Measurements from ENCODE around the gene P2RY6.

Gene P2RY6

GRCh38 chr11:73331138-73331916 is 59.2 kb downstream of the P2RY6 start:
- no peak overlapping the region for H3K4me3 ChIP-seq (ENCODE audit: low read length in 2 of 2)
- peak; percentile 87 for DNase-seq (ENCODE audit: low spot score)

GRCh38 chr11:73333173-73333572 is 61.0 kb downstream of the P2RY6 start:
- H3K4me1 ChIP-seq (ENCODE audit: control insufficient read depth in 2 of 2, insufficient read depth in 1 of 2, low read depth in 1 of 2, low read length in 2 of 2) = peaks cover 61 to 66% of the 10 kb centered on the region in 2 donors
- H3K36me3 ChIP-seq (replicated peaks in 1 of 2; ENCODE audit: control insufficient read depth in 2 of 2, insufficient read depth in 2 of 2, low read length in 2 of 2) = peaks cover 7 to 10% of the 10 kb centered on the region in 2 donors
- no peak overlapping the region for H3K4me3 ChIP-seq (ENCODE audit: low read length in 2 of 2)
- H3K9me3 ChIP-seq (replicated peaks in 1 of 2; ENCODE audit: control insufficient read depth in 2 of 2, insufficient read depth in 1 of 2, low read depth in 1 of 2, low read length in 2 of 2) = no peaks in the 10 kb centered on the region
- H2AK5ac ChIP-seq (ENCODE audit: low read depth, low read length) = peak overlapping the region; percentile 50
- H4K8ac ChIP-seq (ENCODE audit: low read depth, low read length) = no peak overlapping the region
- H3K4ac ChIP-seq (ENCODE audit: low read length) = no peak overlapping the region
- peaks cover 8% of the 10 kb centered on the region for H3K79me1 ChIP-seq (ENCODE audit: low read depth, low read length)
- H3K23ac ChIP-seq (ENCODE audit: low read depth, low read length, poor library complexity) = peak overlapping the region; percentile 1
- peak overlapping the region; percentile 11 for H3K18ac ChIP-seq (ENCODE audit: low read length)
- peak overlapping the region; percentile 42 for H2BK15ac ChIP-seq (ENCODE audit: low read length)
- peak overlapping the region; percentile 2 for H3K14ac ChIP-seq (ENCODE audit: low read length)
- no peak overlapping the region for H2AFZ ChIP-seq (ENCODE audit: low read length)
- DNase-seq (ENCODE audit: low spot score) = no peak
- no peak overlapping the region for H2BK5ac ChIP-seq (ENCODE audit: low read length)
- H2BK120ac ChIP-seq (ENCODE audit: low read depth, low read length) = peak overlapping the region; percentile 56
- H3K9ac ChIP-seq (ENCODE audit: low read depth, low read length, poor library complexity) = no peak overlapping the region
- peak overlapping the region; percentile 64 for H4K91ac ChIP-seq (ENCODE audit: low read depth, low read length, poor library complexity)
- peak overlapping the region; percentile 43 for H3K27ac ChIP-seq (replicated peaks; ENCODE audit: low read length)
- peak overlapping the region; percentile 8 for H2BK12ac ChIP-seq (ENCODE audit: low read length)
- H3K4me2 ChIP-seq (ENCODE audit: insufficient read depth, low read length, poor library complexity, severe bottlenecking) = no peak overlapping the region
- no CpG with 5 or more reads among the region's 11 CpGs for WGBS, 2 donors (ENCODE audit: extremely low coverage in 2 of 2, insufficient read length in 2 of 2, insufficient replicate concordance in 1 of 2)
- no peaks in the 10 kb centered on the region for H3K27me3 ChIP-seq (ENCODE audit: control insufficient read depth in 3 of 3, insufficient read depth in 3 of 3, low read depth in 1 of 3, low read length in 3 of 3)

More at GRCh38 chr11:73331138-73331916, 59.2 kb downstream of the P2RY6 start:
- Histone ChIP-seq H2AK5ac (ENCODE audit: low read depth, low read length) (peak overlapping the region; percentile 93), H2BK12ac (ENCODE audit: low read length) (peak overlapping the region; percentile 85), H4K91ac (ENCODE audit: low read depth, low read length, poor library complexity) (peak overlapping the region; percentile 94), H2BK5ac (ENCODE audit: low read length) (peak overlapping the region; percentile 97), H2BK120ac (ENCODE audit: low read depth, low read length) (peak overlapping the region; percentile 75), H3K27ac (replicated peaks; ENCODE audit: low read length) (peak overlapping the region; percentile 86), H3K4me1 (ENCODE audit: control insufficient read depth in 2 of 2, insufficient read depth in 1 of 2, low read depth in 1 of 2, low read length in 2 of 2) (peaks cover 66 to 69% of the 10 kb centered on the region in 2 donors), H2BK15ac (ENCODE audit: low read length) (peak overlapping the region; percentile 65), H3K23ac (ENCODE audit: low read depth, low read length, poor library complexity) (no peak overlapping the region), H3K9ac (ENCODE audit: low read depth, low read length, poor library complexity) (peak overlapping the region; percentile 0), H3K4me2 (ENCODE audit: insufficient read depth, low read length, poor library complexity, severe bottlenecking) (peak overlapping the region; percentile 37), H3K18ac (ENCODE audit: low read length) (peak overlapping the region; percentile 95), H4K8ac (ENCODE audit: low read depth, low read length) (no peak overlapping the region), H2AFZ (ENCODE audit: low read length) (no peak overlapping the region), H3K9me3 (replicated peaks in 1 of 2; ENCODE audit: control insufficient read depth in 2 of 2, insufficient read depth in 1 of 2, low read depth in 1 of 2, low read length in 2 of 2) (no peaks in the 10 kb centered on the region), H3K4ac (ENCODE audit: low read length) (no peak overlapping the region), H3K36me3 (replicated peaks in 1 of 2; ENCODE audit: control insufficient read depth in 2 of 2, insufficient read depth in 2 of 2, low read length in 2 of 2) (peaks cover 4 to 18% of the 10 kb centered on the region in 2 donors), H3K79me1 (ENCODE audit: low read depth, low read length) (peaks cover 7% of the 10 kb centered on the region), H3K14ac (ENCODE audit: low read length) (no peak overlapping the region), H3K27me3 (ENCODE audit: control insufficient read depth in 3 of 3, insufficient read depth in 3 of 3, low read depth in 1 of 3, low read length in 3 of 3) (no peaks in the 10 kb centered on the region)
- no CpG with 5 or more reads among the region's 4 CpGs for WGBS, 2 donors (ENCODE audit: extremely low coverage in 2 of 2, insufficient read length in 2 of 2, insufficient replicate concordance in 1 of 2)

- Histone ChIP-seq H2AFZ (ENCODE audit: low read length) (no peak overlapping the region), H2BK120ac (ENCODE audit: low read depth, low read length) (peak overlapping the region; percentile 91), H3K27ac (replicated peaks; ENCODE audit: low read length) (peak overlapping the region; percentile 88)
Measured at GRCh38 chr11:73333640-73334383, 61.7 kb downstream of the P2RY6 start.

More at GRCh38 chr11:73333640-73334383, 61.7 kb downstream of the P2RY6 start:
- no peak overlapping the region for H4K8ac ChIP-seq (ENCODE audit: low read depth, low read length)
- H3K18ac ChIP-seq (ENCODE audit: low read length) = peak overlapping the region; percentile 93
- H2BK15ac ChIP-seq (ENCODE audit: low read length) = peak overlapping the region; percentile 42
- no CpG with 5 or more reads among the region's 4 CpGs for WGBS, 2 donors (ENCODE audit: extremely low coverage in 2 of 2, insufficient read length in 2 of 2, insufficient replicate concordance in 1 of 2)
- peaks cover 7 to 10% of the 10 kb centered on the region in 2 donors for H3K36me3 ChIP-seq (replicated peaks in 1 of 2; ENCODE audit: control insufficient read depth in 2 of 2, insufficient read depth in 2 of 2, low read length in 2 of 2)
- H3K23ac ChIP-seq (ENCODE audit: low read depth, low read length, poor library complexity) = no peak overlapping the region
- H3K27me3 ChIP-seq (ENCODE audit: control insufficient read depth in 3 of 3, insufficient read depth in 3 of 3, low read depth in 1 of 3, low read length in 3 of 3) = no peaks in the 10 kb centered on the region
- DNase-seq (ENCODE audit: low spot score) = no peak
- H3K4me2 ChIP-seq (ENCODE audit: insufficient read depth, low read length, poor library complexity, severe bottlenecking) = no peak overlapping the region
- H3K4me1 ChIP-seq (ENCODE audit: control insufficient read depth in 2 of 2, insufficient read depth in 1 of 2, low read depth in 1 of 2, low read length in 2 of 2) = peaks cover 60 to 61% of the 10 kb centered on the region in 2 donors
- H2AK5ac ChIP-seq (ENCODE audit: low read depth, low read length) = peak overlapping the region; percentile 50
- H3K4ac ChIP-seq (ENCODE audit: low read length) = no peak overlapping the region
- peak overlapping the region; percentile 12 for H2BK12ac ChIP-seq (ENCODE audit: low read length)
- no peak overlapping the region for H3K4me3 ChIP-seq (ENCODE audit: low read length in 2 of 2)
- no peaks in the 10 kb centered on the region for H3K9me3 ChIP-seq (replicated peaks in 1 of 2; ENCODE audit: control insufficient read depth in 2 of 2, insufficient read depth in 1 of 2, low read depth in 1 of 2, low read length in 2 of 2)
- peaks cover 8% of the 10 kb centered on the region for H3K79me1 ChIP-seq (ENCODE audit: low read depth, low read length)
- no peak overlapping the region for H4K91ac ChIP-seq (ENCODE audit: low read depth, low read length, poor library complexity)
- H2BK5ac ChIP-seq (ENCODE audit: low read length) = peak overlapping the region; percentile 62
- H3K9ac ChIP-seq (ENCODE audit: low read depth, low read length, poor library complexity) = no peak overlapping the region
- H3K14ac ChIP-seq (ENCODE audit: low read length) = no peak overlapping the region

All from neuronal stem cell (in vitro differentiated cells).